HG03095 (cell line): ENCODE results near the gene RBM39.
"Not testable (repeated sequence)": the region's sequence is repeated elsewhere in the genome, so short reads cannot be mapped to it uniquely, and the experiment has no call there.

ENCODE experiments used
- ATAC-seq: cut with Tn5 transposase; IDR thresholded peaks from one replicate; pipeline ENCODE4 v1.9.1; 2021; ENCODE audit warnings: moderate library complexity; ENCODE audit not compliant: unreplicated experiment

RBM39 gene

GRCh38 chr20:35706591-35707529, 35.2 kb downstream of the RBM39 start:
- not testable (repeated sequence) for ATAC-seq

GRCh38 chr20:35705894-35706293, 36.2 kb downstream of the RBM39 start:
- not testable (repeated sequence) for ATAC-seq

GRCh38 chr20:35704514-35705261, 37.4 kb downstream of the RBM39 start:
- ATAC-seq: no peak

- ATAC-seq: no peak
These were observed 39.0 kb downstream of the RBM39 start for GRCh38 chr20:35702824-35703695.

GRCh38 chr20:35702051-35702823, 39.8 kb downstream of the RBM39 start:
- no peak for ATAC-seq

GRCh38 chr20:35700625-35701148, 41.4 kb downstream of the RBM39 start:
- no peak for ATAC-seq

GRCh38 chr20:35699957-35700624, 42.0 kb downstream of the RBM39 start:
- no peak for ATAC-seq

GRCh38 chr20:35699127-35699956, 42.7 kb downstream of the RBM39 start, which contains the start of the genes NFS1 and ROMO1:
NFS1 (minus strand) TSS chr20:35699352; CDS start chr20:35699288, 64 bp downstream.
ROMO1 (plus strand) TSS chr20:35699405; CDS start chr20:35699633, 228 bp downstream.
- peak; percentile 77 for ATAC-seq

GRCh38 chr20:35698298-35699126, 43.5 kb downstream of the RBM39 start:
- peak; percentile 24 for ATAC-seq

- ATAC-seq: no peak
These were observed 44.3 kb downstream of the RBM39 start for GRCh38 chr20:35697696-35698297.

GRCh38 chr20:35695978-35696377, 46.1 kb downstream of the RBM39 start:
- no peak for ATAC-seq

GRCh38 chr20:35695245-35695749, 46.8 kb downstream of the RBM39 start:
- no peak for ATAC-seq

GRCh38 chr20:35690265-35690664, 51.8 kb downstream of the RBM39 start:
- no peak for ATAC-seq

GRCh38 chr20:35686872-35687271, 55.2 kb downstream of the RBM39 start:
- not testable (repeated sequence) for ATAC-seq

- not testable (repeated sequence) for ATAC-seq
These were observed 56.7 kb downstream of the RBM39 start for GRCh38 chr20:35685368-35685767.

GRCh38 chr20:35681960-35682359, 60.1 kb downstream of the RBM39 start:
- ATAC-seq: no peak
